GM10847 (cell line): ENCODE data around the gene SH3BGR.

Source experiments
- POLR2A ChIP-seq: IDR thresholded peaks from 2 replicates; pipeline ENCODE4 v1.6.1; 2011; ENCODE audit not compliant: insufficient read length; ENCODE audit errors: extremely low read depth

SH3BGR gene

DNA sequence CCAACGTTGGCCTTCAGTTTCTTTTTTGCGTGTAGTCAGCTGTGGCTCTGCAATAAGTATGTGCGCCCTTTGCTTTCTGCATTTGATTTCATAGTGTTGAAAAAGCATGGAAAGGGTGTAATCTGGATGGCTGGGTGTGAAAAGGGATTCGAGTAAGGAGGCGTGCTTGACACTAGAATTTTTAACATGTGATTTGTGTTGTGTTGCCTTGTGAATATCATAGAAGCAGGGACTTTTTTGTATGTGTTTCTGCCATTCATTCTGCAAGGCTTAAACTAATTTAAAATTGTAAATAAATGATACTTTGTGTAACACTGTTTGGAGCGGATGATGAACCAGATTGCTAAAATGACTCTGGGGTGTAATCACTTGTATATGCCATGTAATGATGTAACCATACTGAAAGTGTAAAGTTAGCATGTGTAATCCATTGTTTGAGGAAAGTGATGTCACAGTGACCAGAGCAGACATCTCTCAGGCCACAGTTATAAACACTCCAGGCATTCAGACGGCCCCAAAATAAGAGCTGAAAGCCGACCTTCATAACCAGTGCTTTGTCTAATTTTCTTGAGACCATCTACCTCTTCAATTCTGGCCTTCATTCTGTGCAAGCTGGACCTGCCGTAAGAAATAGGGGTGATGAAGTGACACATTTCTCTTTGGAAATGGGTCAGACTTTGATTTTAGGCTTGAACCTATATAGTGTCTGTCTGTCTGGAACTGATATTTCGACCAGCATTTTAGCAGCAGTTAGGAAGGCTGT lies 618 bp downstream of the SH3BGR start:
- TF ChIP-seq POLR2A: no peak

DNA sequence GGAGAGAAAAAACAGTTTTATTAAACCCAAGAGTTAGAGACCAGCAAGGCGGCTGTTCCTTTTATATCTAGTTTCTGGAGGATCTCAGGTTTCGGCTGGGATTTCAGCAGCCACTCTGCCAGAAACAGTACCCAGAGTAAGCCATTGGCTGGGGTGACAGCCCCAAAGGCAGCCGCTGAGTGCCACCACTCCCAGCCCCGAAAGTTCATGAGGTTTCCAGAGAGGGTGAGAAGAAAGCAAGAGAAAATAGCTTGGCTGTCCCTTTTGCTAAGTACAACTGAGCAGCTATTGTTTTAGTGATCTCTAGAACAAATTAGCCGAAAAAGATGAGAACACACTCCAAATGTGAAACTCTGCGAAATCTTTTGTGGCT lies 1.2 kb downstream of the SH3BGR start:
- no peak for TF ChIP-seq POLR2A

DNA sequence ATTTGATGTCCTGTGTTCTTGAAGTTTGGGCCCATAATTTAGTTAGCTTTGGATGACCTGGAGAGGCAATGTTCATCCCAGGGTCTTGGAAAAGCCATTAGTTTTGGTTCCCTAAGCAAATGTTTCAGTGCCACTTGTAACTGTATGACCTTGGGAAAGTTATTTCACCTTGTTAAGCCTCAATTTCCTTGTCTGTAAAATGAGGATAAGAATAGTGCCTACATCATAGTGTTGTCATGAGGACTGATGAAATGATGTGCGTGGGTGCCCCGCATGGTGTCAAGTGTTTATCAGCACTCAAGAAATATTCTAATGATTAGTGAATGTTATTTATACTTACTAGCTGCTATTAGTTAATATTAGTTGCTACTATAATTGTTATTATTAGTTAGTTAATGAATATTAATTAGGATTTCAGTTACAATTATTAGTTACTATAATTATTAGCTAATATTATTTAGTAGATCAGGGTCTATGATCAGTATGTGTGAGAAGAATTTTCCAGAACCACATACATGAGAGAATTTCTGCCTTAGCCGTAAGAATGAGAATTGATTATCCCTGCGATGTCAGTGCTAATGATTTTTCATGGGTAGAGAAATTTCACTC lies 1.9 kb downstream of the SH3BGR start:
- no peak for TF ChIP-seq POLR2A

DNA sequence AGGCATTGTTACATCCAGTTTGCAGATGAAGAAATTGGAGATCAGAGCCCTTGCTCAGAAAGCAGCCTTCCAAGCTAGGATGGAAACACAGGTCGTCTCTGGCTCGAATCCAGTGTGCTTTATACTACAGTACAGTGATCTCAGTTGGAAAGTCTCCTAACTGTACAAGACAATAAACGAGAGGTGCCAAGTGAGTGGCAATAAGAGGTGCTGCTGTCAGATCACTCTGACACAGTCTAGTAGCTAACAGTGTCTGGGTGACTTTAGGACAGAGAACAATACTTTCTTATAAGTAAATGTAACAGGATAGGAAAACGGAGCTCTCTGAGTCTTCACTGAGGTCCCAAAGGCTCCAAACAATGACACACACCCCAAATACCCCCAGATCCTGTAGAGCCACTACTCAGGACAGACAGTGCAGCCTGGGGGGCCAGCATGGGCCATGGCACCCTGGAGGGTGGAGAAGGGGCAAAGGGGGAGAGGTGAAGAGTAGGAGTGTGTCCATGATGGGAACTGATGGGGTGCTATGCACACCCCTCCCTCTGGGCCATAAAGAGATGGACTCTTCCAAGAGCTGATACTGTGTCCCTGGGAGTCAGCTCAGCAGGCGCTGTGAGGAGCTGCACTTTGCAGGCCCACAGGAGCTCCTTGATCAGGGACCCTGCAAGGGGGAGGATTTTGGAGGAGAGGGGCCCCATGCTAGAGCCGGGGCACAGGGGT lies 3.3 kb downstream of the SH3BGR start:
- TF ChIP-seq POLR2A: no peak

DNA sequence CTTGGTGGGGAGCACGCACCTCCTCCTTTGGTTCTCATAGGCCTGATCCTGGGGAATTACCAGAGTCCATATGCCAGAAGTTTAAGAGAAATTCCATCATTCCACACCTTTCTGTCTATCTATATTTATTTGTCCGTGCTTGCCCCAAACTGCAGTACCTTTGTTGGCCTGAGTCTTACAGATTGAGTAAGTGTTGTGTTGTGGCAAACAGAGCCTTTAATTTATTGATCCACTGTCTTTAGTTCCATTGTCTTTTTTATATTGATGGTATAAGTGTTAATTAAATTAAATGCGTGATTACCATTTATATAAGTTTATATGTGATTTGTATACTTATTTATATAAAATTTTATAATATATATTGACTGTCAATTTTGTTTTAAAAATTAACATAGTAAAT lies 4.9 kb downstream of the SH3BGR start:
- TF ChIP-seq POLR2A: no peak

DNA sequence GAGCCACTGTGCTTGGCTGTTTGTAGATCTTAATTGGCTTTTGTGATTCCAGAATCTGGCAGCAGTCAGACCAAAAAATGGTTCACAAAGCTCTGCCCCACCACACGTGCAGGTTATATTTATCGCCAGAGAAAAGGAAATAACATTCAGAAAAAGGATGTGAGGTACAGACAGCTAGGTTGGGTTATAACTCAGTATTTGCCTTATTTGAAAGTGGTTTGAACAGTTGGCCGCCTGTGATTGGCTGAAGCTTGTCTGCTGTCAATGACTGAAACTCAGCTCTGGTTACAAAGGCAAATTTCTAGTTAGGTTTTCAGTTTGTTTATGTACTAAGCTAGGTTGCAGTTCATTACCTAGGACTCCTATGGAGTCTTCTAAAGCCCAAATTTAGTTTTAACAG lies 9.6 kb downstream of the SH3BGR start:
- TF ChIP-seq POLR2A: no peak

DNA sequence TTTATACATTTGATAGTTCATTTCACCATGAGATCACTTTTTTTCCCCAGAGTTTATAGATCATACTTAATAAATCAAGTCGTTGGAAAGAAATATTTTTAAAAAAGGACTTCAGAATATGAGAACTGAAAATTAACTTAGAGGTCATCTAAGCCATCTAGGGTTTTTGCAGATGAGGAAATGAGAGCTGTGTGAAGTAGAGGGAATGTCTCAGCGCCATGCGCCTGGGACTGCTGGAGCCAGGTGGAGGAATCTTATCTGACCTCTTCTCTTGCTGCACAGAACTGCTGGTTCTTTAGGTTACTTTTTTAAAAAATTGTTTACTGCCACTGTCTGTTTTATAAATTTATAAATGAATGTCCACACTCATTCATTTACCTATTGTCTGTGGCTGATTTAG lies 11.5 kb downstream of the SH3BGR start:
- no peak for TF ChIP-seq POLR2A

DNA sequence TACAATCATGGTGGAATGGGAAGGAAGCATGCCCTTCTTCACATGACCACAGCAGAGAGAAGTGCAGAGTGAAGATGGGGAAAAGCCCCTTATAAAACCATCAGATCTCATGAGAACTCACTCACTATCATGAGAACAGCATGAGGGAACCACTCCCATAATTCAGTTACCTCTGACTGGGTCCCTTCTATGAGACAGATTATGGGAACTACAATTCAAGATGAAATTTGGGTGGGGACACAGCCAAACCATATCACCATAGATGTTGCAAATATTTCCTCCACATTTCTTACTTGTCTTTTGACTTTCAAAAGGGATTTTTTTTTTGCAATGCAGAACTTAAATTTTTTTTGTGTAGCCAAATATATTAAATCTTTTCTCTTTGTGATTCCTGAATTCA lies 14.8 kb downstream of the SH3BGR start:
- no peak for TF ChIP-seq POLR2A

DNA sequence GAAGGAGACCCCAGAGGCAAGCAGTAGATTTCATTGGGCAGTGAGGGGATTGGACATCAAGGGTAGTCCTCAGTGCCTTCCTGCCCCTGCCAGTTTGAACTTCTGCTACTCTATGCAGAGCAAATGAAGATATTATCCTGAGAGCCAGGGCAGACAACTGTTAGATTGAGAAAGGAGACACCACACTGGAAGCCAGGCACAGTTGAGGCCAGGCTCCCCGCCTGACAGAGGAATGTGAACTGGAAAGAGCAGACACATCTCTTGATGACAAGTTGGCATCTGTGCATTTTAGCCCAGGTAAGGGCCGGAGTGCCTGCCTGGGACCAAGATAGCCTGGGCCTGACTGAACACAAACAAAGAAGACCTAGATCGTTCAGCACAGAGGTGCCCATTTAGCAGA lies 16.0 kb downstream of the SH3BGR start:
- no peak for TF ChIP-seq POLR2A

DNA sequence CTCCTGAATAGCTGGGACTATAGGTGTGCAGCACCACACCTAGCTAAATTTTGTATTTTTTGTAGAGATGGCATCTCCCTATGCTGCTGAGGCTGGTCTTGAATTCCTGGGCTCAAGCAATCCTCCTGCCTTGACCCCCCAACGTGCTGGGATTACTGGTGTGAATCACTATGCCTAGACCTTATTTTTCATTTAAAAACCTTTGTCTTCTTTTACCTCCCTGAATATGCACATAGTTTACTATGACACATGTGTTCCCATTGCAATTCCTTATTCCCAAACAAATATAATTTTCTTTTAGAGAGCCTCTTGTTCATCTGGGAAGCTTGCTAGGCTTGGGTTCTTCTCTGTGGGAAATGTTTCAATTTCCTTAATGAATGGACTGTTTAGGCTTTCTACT lies 16.8 kb downstream of the SH3BGR start:
- TF ChIP-seq POLR2A: no peak

DNA sequence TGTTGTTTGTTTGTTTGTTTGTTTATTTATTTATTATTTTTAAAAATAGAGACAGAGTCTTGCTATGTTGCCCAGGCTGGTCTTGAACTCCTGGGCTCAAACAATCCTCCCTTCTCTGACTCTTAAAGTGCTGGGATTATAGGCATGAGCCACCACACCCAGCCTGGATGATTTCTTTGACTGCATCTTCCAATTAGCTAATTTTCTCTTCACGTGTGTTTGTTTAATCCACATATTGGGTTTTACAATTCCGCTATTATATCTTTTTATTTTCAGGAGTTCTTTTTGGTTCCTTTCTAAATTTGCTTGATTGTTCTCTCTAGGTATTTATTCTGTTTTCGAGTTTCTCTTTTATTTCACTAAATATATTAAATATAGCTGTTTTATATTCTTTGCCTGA lies 19.8 kb downstream of the SH3BGR start:
- no peak for TF ChIP-seq POLR2A

DNA sequence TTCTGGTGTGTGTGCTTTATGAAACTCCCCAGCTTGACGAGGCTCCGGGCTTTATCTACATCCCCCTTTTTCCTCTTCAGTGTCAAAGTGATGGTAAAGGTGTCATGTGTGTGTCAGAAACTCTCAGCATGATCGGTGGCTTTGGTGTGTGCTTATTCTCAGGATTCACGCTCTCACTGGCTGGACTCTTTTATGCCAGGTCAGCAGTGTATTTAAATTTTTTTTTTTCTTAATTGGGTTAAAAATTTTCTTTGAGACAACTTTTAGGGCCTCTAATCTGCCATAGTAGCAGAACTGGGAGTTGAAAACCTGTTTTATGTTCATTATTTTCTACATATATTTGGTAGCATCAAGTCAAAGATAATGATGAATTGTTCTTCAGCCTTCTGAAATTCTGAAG lies 21.0 kb downstream of the SH3BGR start:
- TF ChIP-seq POLR2A: no peak

DNA sequence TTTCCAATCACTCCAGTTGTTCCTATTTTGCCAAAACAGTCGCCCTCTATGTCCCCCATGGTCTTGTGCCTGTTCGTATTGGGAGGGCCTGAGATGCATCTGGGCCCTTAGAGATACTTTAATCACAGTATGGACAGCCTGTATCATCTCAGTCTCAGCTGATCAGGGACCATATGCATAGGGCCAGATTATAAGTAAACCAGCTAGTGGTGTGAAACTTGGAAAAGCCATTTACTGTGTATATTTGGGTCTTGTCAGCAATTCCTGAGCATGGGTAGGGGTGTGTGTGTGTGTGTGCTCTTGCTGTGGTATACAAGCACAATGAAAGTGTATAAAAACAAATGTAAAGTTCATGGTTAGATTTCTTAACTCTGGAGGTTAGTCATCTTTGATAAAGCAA lies 22.8 kb downstream of the SH3BGR start:
- TF ChIP-seq POLR2A: no peak

DNA sequence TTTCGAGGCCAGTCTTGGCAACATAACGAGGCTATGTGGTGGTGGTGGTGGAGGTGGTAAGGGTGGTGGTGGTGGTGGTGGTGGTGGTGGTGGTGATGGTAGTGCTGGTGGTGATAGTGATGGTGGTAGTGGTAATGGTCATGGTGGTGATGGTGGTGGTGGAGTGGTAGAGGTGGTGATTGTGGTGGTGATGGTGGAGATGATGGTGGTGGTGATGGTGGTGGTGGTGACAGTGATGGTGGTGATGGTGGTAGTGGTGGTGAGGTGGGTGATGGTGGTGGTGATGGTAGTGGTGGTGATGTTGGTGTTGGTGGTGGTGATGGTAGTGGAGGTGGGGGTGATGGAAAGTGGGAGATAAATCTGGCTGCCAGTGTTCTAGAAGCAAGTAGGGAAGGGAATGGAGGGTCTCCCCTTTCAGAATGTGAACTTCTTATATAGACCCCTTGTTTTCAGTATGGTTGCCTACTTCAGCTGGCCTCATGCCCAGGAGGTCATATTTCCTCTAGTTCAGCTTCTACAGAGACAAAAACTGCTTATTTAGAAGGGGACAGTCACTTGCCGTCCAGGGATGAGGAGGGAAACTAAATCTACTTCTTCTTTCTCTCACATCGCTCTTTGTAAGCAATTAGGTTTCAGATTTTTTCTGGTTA lies 27.5 kb downstream of the SH3BGR start:
- no peak for TF ChIP-seq POLR2A

DNA sequence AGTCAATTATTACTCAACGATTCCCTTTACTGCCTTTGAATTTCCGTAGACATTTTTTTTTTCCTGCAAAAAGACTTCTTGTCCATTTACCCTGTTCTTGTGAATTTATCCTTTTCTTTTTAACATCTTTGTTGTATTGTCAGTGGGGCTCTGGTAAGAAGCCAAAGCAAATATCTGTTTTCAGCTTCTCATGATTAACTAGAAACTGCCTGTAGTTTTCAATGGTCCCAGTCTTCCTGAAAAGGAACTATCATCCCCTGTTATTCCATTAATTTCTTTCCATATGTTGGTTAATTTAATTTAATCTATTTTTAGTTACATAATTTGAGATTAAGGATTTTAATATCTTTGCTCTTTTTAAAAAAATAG lies 28.0 kb downstream of the SH3BGR start:
- TF ChIP-seq POLR2A: no peak

DNA sequence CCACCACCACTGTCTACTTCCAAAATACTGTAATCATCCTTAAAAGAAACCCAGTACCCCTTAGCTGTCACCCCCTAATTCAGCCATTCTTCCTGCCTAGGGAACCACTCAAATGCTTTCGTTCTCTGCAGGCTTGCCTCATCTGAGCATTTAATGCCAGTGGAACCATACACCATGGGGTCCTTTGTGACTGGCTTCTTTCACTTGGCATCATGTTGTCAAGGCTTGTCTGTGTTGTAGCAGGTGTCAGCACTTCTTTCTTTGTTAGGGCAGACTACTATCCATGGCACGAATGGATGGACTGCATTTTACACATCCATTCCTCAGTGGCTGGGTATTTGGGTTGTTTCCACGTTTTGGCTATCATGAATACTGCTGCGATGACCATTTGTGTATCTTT lies 28.5 kb downstream of the SH3BGR start:
- no peak for TF ChIP-seq POLR2A
